SK-N-MC (cell line): ENCODE measurements around the gene RAB15.
"Not testable (repeated sequence)": the region's sequence is repeated elsewhere in the genome, so short reads cannot be mapped to it uniquely, and the experiment has no call there.

ENCODE experiments used
- DNase-seq: peaks from one replicate; pipeline ENCODE4 v3.0.0-alpha.2; 2011; ENCODE audit warnings: low read depth, low spot score
- H3K27ac ChIP-seq: fragments of 200-600 bp; sonication (generic); 2 replicates; pipeline ENCODE4 v1.5.1; 2016; ENCODE audit warnings: mixed run types
- H3K36me3 ChIP-seq: fragments of 200-600 bp; sonication (generic); 2 replicates; pipeline ENCODE4 v1.6.1; 2017; ENCODE audit warnings: antibody characterized with exemption, low read length, mixed read lengths; ENCODE audit not compliant: insufficient read depth
- H3K4me3 ChIP-seq: fragments of 200-600 bp; sonication (generic); 2 replicates; pipeline ENCODE4 v1.5.1; 2016
- H3K9ac ChIP-seq: fragments of 200-600 bp; sonication (generic); 2 replicates; pipeline ENCODE4 v1.8.0; 2017; ENCODE audit warnings: mixed run types, mixed read lengths; ENCODE audit not compliant: insufficient read length
- H3K9me3 ChIP-seq: fragments of 200-600 bp; sonication (generic); 2 replicates; pipeline ENCODE4 v1.6.1; 2017; ENCODE audit warnings: low read depth, mild to moderate bottlenecking, antibody characterized with exemption, low read length, moderate library complexity, mixed read lengths
- EZH2 ChIP-seq: fragments of 200-600 bp; sonication (generic); IDR thresholded peaks from one replicate; pipeline ENCODE4 v1.6.1; 2017; ENCODE audit warnings: antibody characterized with exemption
- FOXP2 ChIP-seq: optimal IDR thresholded peaks from 2 replicates; pipeline ENCODE3; 2011; ENCODE audit warnings: mild to moderate bottlenecking, moderate library complexity; ENCODE audit not compliant: insufficient read depth; ENCODE audit errors: extremely low read length, control extremely low read depth
- POLR2AphosphoS5 ChIP-seq: IDR thresholded peaks from 2 replicates; pipeline ENCODE4 v1.6.1; 2012; ENCODE audit warnings: mild to moderate bottlenecking, low read depth, low read length, borderline replicate concordance

Gene RAB15

GRCh38 chr14:64920465-64920864 lies 51.7 kb downstream of the RAB15 start:
- TF ChIP-seq FOXP2: no peak
- no peak for TF ChIP-seq POLR2AphosphoS5
- no peak for TF ChIP-seq EZH2
- DNase-seq: no peak
- Histone ChIP-seq H3K9me3 (no peaks in the 10 kb centered on the region), H3K9ac (no peak overlapping the region), H3K27ac (no peak overlapping the region), H3K4me3 (no peak overlapping the region), H3K36me3 (peaks cover 18% of the 10 kb centered on the region)

GRCh38 chr14:64919618-64920017 lies 52.5 kb downstream of the RAB15 start:
- H3K4me3 ChIP-seq: no peak overlapping the region
- no peaks in the 10 kb centered on the region for H3K9me3 ChIP-seq
- peaks cover 10% of the 10 kb centered on the region for H3K36me3 ChIP-seq
- H3K9ac ChIP-seq: no peak overlapping the region
- H3K27ac ChIP-seq: no peak overlapping the region
- no peak for DNase-seq
- no peak for TF ChIP-seq EZH2
- TF ChIP-seq FOXP2: no peak
- TF ChIP-seq POLR2AphosphoS5: no peak

DNA sequence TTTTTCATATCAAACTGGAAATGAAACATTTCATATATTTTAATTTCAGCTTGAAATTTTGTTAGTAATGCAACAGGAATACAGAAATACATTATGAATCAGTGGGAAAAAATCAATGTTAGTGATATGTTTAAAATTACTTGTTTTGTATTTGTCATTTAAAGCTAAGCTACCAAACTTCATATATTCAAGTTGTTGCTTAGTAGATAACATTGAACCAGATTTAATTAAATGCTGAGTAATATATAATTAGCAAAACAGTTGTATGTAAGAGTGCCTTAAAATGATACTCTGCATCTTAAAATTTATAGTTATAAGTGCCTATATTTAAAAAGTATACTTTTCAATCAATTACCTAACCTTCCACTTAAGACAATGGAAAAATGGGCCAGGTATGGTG lies 52.9 kb downstream of the RAB15 start:
- no peak for DNase-seq
- Histone ChIP-seq H3K36me3 (peaks cover 6% of the 10 kb centered on the region), H3K9ac (no peak overlapping the region), H3K27ac (no peak overlapping the region), H3K9me3 (no peaks in the 10 kb centered on the region), H3K4me3 (no peak overlapping the region)
- no peak for TF ChIP-seq POLR2AphosphoS5
- no peak for TF ChIP-seq EZH2
- no peak for TF ChIP-seq FOXP2

DNA sequence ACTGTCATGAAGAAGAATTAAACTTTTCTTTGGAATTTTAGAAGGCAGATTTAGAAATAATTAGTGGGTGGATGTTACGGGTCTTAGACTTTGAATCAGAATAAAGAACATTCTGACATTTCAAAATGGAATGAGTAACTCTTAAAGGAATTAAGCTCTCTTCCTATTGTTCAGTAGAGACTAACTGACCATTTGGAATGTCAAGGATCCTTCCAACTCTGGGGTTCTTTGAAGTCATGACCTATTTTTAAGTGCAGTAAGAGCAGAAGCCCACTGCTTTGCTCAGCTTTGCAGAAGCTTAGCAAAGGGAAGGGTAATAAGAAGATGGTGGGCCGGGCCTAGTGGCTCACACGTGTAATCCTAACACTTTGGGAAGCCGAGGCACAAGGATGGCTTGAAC lies 53.9 kb downstream of the RAB15 start:
- no peak for DNase-seq
- Histone ChIP-seq H3K9ac (no peak overlapping the region), H3K9me3 (no peaks in the 10 kb centered on the region), H3K4me3 (no peak overlapping the region), H3K36me3 (no peaks in the 10 kb centered on the region), H3K27ac (no peak overlapping the region)
- TF ChIP-seq FOXP2: no peak
- TF ChIP-seq POLR2AphosphoS5: no peak
- no peak for TF ChIP-seq EZH2

- no peak for TF ChIP-seq FOXP2
- TF ChIP-seq EZH2: no peak
- TF ChIP-seq POLR2AphosphoS5: no peak
- no peaks in the 10 kb centered on the region for H3K9me3 ChIP-seq
- H3K9ac ChIP-seq: no peak overlapping the region
- H3K4me3 ChIP-seq: peak overlapping the region; percentile 99
- no peak overlapping the region for H3K27ac ChIP-seq
- H3K36me3 ChIP-seq: no peaks in the 10 kb centered on the region
- DNase-seq: no peak
Measured at GRCh38 chr14:64915797-64916196, 56.3 kb downstream of the RAB15 start.

- DNase-seq: no peak
- Histone ChIP-seq H3K27ac (peak overlapping the region; percentile 79; the same call in 1 of the 2 replicates), H3K36me3 (no peaks in the 10 kb centered on the region), H3K9ac (peak overlapping the region; percentile 99), H3K9me3 (no peaks in the 10 kb centered on the region), H3K4me3 (peak overlapping the region; percentile 99)
- TF ChIP-seq EZH2 (no peak), POLR2AphosphoS5 (no peak), FOXP2 (no peak)
Measured at GRCh38 chr14:64915029-64915424, 57.1 kb downstream of the RAB15 start.

GRCh38 chr14:64914237-64915028 lies 57.7 kb downstream of the RAB15 start, which contains the start of gene CHURC1:
Gene CHURC1 (plus strand): TSS chr14:64914455. CDS start chr14:64914496, 41 bp downstream.
- peak; percentile 95 for DNase-seq
- TF ChIP-seq FOXP2: no peak
- peak; percentile 94 for TF ChIP-seq POLR2AphosphoS5
- peak within 1 kb of the TSS; percentile 79 for H3K27ac ChIP-seq
- no peaks in the 10 kb centered on the region for H3K9me3 ChIP-seq
- no peaks in the 10 kb centered on the region for H3K36me3 ChIP-seq
- peak within 1 kb of the TSS; percentile 99 for H3K4me3 ChIP-seq
- H3K9ac ChIP-seq: peak within 1 kb of the TSS; percentile 99

- H3K4me3 ChIP-seq: peak overlapping the region; percentile 99
- not testable (repeated sequence) for H3K9me3 ChIP-seq, DNase-seq, H3K9ac ChIP-seq, H3K36me3 ChIP-seq, H3K27ac ChIP-seq
Measured at GRCh38 chr14:64913477-64913876, 58.7 kb downstream of the RAB15 start.

DNA sequence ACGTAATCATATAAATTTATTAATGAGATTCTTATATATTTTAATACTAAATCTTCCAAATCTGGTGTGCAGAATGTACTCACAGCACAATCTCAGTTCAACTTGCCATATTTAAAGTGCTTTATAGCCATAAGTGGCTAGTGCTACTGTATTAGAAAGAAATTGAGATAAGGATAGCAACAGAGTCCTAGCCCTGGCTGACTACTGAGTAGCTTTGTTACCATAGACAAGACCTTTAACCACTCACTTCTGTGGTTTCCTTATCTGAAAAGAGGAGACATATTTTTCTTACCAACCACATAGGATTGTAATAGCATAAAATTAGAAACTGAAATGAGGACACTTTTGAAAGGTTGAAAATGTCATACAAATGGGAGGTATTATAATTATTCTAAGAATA lies 59.9 kb downstream of the RAB15 start:
- Histone ChIP-seq H3K9ac (no peak overlapping the region), H3K36me3 (no peaks in the 10 kb centered on the region), H3K27ac (no peak overlapping the region), H3K4me3 (no peak overlapping the region), H3K9me3 (no peaks in the 10 kb centered on the region)
- DNase-seq: no peak
- no peak for TF ChIP-seq EZH2
- no peak for TF ChIP-seq FOXP2
- no peak for TF ChIP-seq POLR2AphosphoS5
